ENCODE data around the gene DIAPH3. TPM values are rescaled to one million over a fixed set of nuclear protein-coding genes. Genes with fewer than 3 reads are reported as not detected.

Gene DIAPH3
- polyA plus RNA-seq, 2 of the 4 experiments (the other 2 are of a cell fraction) = 10.8 to 13.6 TPM

DNA sequence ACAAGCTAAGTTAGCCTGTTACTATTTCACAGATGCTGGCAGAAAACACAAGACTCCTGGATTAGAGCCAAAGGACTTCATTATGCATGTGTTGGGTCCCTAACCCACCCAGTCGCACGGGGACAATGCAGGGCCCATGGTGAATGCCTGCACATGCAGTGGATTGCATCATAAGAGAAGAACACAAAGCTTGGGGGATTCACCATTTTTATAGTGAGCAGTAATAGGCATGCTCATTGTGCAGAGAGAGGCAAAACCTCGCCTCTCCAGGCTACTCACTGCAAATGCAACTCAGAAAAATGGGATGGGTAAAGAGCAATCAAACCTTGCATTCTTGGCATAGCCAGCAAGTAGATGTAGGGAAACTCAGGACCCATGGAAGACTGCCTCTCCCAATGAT, 115.8 kb downstream of the DIAPH3 start:
- H3K4me1 ChIP-seq = no peaks in the 10 kb centered on the region
- H3K4me2 ChIP-seq = no peak overlapping the region
- no peaks in the 10 kb centered on the region for H3K9me3 ChIP-seq
- ChIA-PET CTCF (no interaction called here), POLR2A (no interaction called here)
- no peak overlapping the region for H3K4me3 ChIP-seq
- no peak overlapping the region for H3K27ac ChIP-seq
- ATAC-seq (peak in 1 of 2 experiments; percentile 44; a peak in 3 of 6 replicates), FAIRE-seq (no peak), DNase-seq (ENCODE audit: low read depth in 1 of 2, low spot score in 1 of 2) (peak in 1 of 2 experiments; percentile 5)
- TF ChIP-seq MYC (IDR thresholded peaks at IDR 0.05; ENCODE audit: borderline replicate concordance, low read length) (no peak), ZFP36 (IDR thresholded peaks at IDR 0.05; ENCODE audit: borderline replicate concordance, partially characterized antibody) (no peak), MAZ (IDR thresholded peaks at IDR 0.05; ENCODE audit: borderline replicate concordance, low read depth, low read length) (no peak), RNF2 (IDR thresholded peaks at IDR 0.05; ENCODE audit: borderline replicate concordance, low read depth) (no peak), NPAS2 (CRISPR knock-in tag; IDR thresholded peaks at IDR 0.05; ENCODE audit: borderline replicate concordance) (no peak), CHD4 (IDR thresholded peaks at IDR 0.05; ENCODE audit: borderline replicate concordance) (no peak), RCOR1 (IDR thresholded peaks at IDR 0.05; ENCODE audit: low read depth, low read length) (no peak), NR3C1 (IDR thresholded peaks at IDR 0.05) (no peak), HEYL (CRISPR knock-in tag; IDR thresholded peaks at IDR 0.05) (no peak), GATA3 (IDR thresholded peaks at IDR 0.05; ENCODE audit: borderline replicate concordance) (no peak)
- TF ChIP-seq, protein P1, sequence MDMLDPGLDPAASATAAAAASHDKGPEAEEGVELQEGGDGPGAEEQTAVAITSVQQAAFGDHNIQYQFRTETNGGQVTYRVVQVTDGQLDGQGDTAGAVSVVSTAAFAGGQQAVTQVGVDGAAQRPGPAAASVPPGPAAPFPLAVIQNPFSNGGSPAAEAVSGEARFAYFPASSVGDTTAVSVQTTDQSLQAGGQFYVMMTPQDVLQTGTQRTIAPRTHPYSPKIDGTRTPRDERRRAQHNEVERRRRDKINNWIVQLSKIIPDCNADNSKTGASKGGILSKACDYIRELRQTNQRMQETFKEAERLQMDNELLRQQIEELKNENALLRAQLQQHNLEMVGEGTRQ (IDR thresholded peaks at IDR 0.05) = no peak
- TF ChIP-seq, protein P2, sequence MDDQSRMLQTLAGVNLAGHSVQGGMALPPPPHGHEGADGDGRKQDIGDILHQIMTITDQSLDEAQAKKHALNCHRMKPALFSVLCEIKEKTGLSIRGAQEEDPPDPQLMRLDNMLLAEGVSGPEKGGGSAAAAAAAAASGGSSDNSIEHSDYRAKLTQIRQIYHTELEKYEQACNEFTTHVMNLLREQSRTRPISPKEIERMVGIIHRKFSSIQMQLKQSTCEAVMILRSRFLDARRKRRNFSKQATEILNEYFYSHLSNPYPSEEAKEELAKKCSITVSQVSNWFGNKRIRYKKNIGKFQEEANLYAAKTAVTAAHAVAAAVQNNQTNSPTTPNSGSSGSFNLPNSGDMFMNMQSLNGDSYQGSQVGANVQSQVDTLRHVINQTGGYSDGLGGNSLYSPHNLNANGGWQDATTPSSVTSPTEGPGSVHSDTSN (IDR thresholded peaks at IDR 0.05) = no peak
- TF ChIP-seq, protein P3, sequence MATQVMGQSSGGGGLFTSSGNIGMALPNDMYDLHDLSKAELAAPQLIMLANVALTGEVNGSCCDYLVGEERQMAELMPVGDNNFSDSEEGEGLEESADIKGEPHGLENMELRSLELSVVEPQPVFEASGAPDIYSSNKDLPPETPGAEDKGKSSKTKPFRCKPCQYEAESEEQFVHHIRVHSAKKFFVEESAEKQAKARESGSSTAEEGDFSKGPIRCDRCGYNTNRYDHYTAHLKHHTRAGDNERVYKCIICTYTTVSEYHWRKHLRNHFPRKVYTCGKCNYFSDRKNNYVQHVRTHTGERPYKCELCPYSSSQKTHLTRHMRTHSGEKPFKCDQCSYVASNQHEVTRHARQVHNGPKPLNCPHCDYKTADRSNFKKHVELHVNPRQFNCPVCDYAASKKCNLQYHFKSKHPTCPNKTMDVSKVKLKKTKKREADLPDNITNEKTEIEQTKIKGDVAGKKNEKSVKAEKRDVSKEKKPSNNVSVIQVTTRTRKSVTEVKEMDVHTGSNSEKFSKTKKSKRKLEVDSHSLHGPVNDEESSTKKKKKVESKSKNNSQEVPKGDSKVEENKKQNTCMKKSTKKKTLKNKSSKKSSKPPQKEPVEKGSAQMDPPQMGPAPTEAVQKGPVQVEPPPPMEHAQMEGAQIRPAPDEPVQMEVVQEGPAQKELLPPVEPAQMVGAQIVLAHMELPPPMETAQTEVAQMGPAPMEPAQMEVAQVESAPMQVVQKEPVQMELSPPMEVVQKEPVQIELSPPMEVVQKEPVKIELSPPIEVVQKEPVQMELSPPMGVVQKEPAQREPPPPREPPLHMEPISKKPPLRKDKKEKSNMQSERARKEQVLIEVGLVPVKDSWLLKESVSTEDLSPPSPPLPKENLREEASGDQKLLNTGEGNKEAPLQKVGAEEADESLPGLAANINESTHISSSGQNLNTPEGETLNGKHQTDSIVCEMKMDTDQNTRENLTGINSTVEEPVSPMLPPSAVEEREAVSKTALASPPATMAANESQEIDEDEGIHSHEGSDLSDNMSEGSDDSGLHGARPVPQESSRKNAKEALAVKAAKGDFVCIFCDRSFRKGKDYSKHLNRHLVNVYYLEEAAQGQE (IDR thresholded peaks at IDR 0.05) = no peak
- 88% methylated on average over 3 of the region's 3 CpGs for WGBS (ENCODE audit: missing lambda C conversion rate)

DNA sequence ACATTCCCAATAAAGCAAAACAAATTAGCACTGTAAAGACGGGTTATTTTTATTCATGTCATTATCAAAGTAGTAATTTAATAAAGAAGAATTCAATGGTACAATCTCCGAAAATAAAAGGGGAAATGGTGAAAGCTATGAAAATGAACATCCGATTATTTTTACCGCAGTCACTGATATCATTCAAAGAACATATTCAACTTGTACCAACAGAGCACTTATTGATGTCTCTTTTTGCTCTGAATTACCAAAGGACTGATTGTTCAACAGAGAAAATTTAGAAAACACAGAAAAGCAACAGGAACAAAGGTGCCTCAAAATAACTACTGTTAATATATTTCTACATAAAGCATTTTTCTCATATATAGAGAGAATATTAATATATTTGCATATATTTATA, 119.4 kb downstream of the DIAPH3 start:
- no peak for FAIRE-seq
- TF ChIP-seq NFE2L2 (conservative IDR thresholded peaks at IDR 0.05; ENCODE audit: low read length) (no peak), TFCP2L1 (CRISPR knock-in tag; IDR thresholded peaks at IDR 0.05) (no peak), EHF (CRISPR knock-in tag; IDR thresholded peaks at IDR 0.05) (no peak), ZFP36 (IDR thresholded peaks at IDR 0.05; ENCODE audit: borderline replicate concordance, partially characterized antibody) (no peak), RFX5 (IDR thresholded peaks at IDR 0.05) (no peak), ZNF302 (CRISPR knock-in tag; IDR thresholded peaks at IDR 0.05) (no peak), SMC3 (IDR thresholded peaks at IDR 0.05) (no peak), NR3C1 (IDR thresholded peaks at IDR 0.05) (no peak), FOXS1 (CRISPR knock-in tag; IDR thresholded peaks at IDR 0.05) (no peak), ZC3H11A (IDR thresholded peaks at IDR 0.05) (no peak), RARB (CRISPR knock-in tag; IDR thresholded peaks at IDR 0.05) (no peak), PHF8 (IDR thresholded peaks at IDR 0.05; ENCODE audit: borderline replicate concordance, low read depth) (no peak)
- TF ChIP-seq, protein P4, sequence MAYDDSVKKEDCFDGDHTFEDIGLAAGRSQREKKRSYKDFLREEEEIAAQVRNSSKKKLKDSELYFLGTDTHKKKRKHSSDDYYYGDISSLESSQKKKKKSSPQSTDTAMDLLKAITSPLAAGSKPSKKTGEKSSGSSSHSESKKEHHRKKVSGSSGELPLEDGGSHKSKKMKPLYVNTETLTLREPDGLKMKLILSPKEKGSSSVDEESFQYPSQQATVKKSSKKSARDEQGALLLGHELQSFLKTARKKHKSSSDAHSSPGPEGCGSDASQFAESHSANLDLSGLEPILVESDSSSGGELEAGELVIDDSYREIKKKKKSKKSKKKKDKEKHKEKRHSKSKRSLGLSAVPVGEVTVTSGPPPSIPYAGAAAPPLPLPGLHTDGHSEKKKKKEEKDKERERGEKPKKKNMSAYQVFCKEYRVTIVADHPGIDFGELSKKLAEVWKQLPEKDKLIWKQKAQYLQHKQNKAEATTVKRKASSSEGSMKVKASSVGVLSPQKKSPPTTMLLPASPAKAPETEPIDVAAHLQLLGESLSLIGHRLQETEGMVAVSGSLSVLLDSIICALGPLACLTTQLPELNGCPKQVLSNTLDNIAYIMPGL (CRISPR knock-in tag; IDR thresholded peaks at IDR 0.05; ENCODE audit: borderline replicate concordance) = no peak
- TF ChIP-seq, protein P5, sequence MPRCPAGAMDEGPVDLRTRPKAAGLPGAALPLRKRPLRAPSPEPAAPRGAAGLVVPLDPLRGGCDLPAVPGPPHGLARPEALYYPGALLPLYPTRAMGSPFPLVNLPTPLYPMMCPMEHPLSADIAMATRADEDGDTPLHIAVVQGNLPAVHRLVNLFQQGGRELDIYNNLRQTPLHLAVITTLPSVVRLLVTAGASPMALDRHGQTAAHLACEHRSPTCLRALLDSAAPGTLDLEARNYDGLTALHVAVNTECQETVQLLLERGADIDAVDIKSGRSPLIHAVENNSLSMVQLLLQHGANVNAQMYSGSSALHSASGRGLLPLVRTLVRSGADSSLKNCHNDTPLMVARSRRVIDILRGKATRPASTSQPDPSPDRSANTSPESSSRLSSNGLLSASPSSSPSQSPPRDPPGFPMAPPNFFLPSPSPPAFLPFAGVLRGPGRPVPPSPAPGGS (IDR thresholded peaks at IDR 0.05) = no peak
- TF ChIP-seq, protein P6, sequence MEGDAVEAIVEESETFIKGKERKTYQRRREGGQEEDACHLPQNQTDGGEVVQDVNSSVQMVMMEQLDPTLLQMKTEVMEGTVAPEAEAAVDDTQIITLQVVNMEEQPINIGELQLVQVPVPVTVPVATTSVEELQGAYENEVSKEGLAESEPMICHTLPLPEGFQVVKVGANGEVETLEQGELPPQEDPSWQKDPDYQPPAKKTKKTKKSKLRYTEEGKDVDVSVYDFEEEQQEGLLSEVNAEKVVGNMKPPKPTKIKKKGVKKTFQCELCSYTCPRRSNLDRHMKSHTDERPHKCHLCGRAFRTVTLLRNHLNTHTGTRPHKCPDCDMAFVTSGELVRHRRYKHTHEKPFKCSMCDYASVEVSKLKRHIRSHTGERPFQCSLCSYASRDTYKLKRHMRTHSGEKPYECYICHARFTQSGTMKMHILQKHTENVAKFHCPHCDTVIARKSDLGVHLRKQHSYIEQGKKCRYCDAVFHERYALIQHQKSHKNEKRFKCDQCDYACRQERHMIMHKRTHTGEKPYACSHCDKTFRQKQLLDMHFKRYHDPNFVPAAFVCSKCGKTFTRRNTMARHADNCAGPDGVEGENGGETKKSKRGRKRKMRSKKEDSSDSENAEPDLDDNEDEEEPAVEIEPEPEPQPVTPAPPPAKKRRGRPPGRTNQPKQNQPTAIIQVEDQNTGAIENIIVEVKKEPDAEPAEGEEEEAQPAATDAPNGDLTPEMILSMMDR (IDR thresholded peaks at IDR 0.05) = no peak

More for the DNA sequence above, 119.4 kb downstream of the DIAPH3 start:
- Histone ChIP-seq H3K4me2 (no peak overlapping the region), H3K27ac (no peak overlapping the region), H3K4me1 (no peaks in the 10 kb centered on the region), H3K9me3 (no peaks in the 10 kb centered on the region), H3K4me3 (no peak overlapping the region)
- ATAC-seq = no peak
- WGBS (ENCODE audit: missing lambda C conversion rate) = 94% methylated on average over 4 of the region's 4 CpGs
- ChIA-PET CTCF (no interaction called here), POLR2A (no interaction called here)
- no peak for DNase-seq (ENCODE audit: low read depth in 1 of 2, low spot score in 1 of 2)
